ENCODE data around the gene DDR1. TPM values are rescaled to one million over a fixed set of nuclear protein-coding genes. Genes with fewer than 3 reads are reported as not detected.

The DDR1 gene
- total RNA-seq, 1 experiment from 2014 or later = 258 TPM

DNA sequence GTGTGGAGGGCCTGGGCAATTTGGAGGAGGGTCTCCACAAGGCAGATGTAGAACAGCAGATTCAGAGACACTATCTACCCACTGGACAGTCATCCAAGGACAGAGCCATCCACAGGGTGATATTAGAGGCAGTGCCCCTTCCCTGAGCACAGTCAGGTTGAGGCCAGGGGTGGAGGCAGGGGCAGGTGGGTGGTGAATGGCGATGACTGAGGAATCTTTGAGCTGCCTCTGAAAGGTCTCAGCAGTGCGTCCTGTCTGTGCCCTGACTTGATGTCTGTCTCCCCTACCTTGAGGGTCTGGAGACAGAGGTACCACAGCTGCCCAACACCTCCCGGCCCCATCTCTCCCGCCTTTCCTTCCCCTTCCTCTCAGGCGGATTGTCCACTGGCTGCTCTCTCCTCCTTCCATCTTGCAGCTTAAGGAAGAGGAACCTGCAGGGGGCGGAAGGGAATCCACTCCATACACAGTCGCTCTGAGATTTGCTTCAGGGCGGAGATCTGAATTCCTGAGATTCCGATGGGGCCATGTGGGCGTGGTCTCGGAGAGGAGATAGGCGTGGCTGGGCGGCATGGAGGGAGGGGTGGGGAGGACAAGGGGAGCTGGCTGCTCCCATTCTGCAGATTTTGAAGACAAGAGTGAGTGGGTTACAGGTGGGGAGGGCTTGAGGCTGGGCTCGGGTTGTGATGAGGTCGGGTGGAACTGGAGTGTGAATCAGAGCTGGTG is 58.2 kb downstream of the DDR1 start:
- Histone ChIP-seq H3K14ac (ENCODE audit: insufficient read depth, low read length) (peak overlapping the region; percentile 87), H2AK5ac (ENCODE audit: insufficient read length, low read length) (no peak overlapping the region), H3T11ph (ENCODE audit: low read length) (no peak overlapping the region), H3K4ac (ENCODE audit: low read depth, low read length) (no peak overlapping the region; the same call in 1 of the 2 replicates), H3K23ac (ENCODE audit: insufficient read length, low read depth, low read length) (no peak overlapping the region), H4K91ac (ENCODE audit: insufficient read length, low read depth, low read length) (peak overlapping the region; percentile 0), H3K79me2 (ENCODE audit: insufficient read depth, low read length) (no peaks in the 10 kb centered on the region), H3K9me3 (ENCODE audit: control insufficient read depth, low read depth, low read length) (no peaks in the 10 kb centered on the region), H3K27me3 (ENCODE audit: insufficient read depth, low read length) (no peaks in the 10 kb centered on the region), H3K18ac (ENCODE audit: insufficient read length, low read depth, low read length) (peak overlapping the region; percentile 83), H4K5ac (ENCODE audit: insufficient read length, low read depth, low read length) (no peak overlapping the region), H2BK12ac (ENCODE audit: insufficient read length, low read depth, low read length) (no peak overlapping the region), H4K20me1 (ENCODE audit: control insufficient read depth, insufficient read depth, insufficient read length) (no peaks in the 10 kb centered on the region), H3K4me2 (ENCODE audit: insufficient read depth, insufficient read length, low read length) (peak overlapping the region; percentile 13), H3K4me1 (ENCODE audit: insufficient read depth, low read length) (peaks cover 6% of the 10 kb centered on the region; the same call in 1 of the 2 replicates), H2BK20ac (ENCODE audit: low read depth, low read length, poor library complexity, severe bottlenecking) (no peak overlapping the region), H2BK5ac (ENCODE audit: insufficient read length, low read length) (no peak overlapping the region), H4K8ac (replicated peaks; ENCODE audit: insufficient read length, low read depth, low read length) (no peak overlapping the region), H3K27ac (ENCODE audit: insufficient read length, low read depth, low read length) (no peak overlapping the region), H2BK15ac (ENCODE audit: low read depth, low read length) (no peak overlapping the region), H3K23me2 (ENCODE audit: insufficient read length, low read depth, low read length, poor library complexity, severe bottlenecking) (no peaks in the 10 kb centered on the region), H3K56ac (ENCODE audit: insufficient read length, low read depth, low read length) (no peak overlapping the region), H2AFZ (ENCODE audit: low read length) (no peak overlapping the region), H3K79me1 (ENCODE audit: insufficient read depth, low read depth, low read length, poor library complexity, severe bottlenecking) (no peaks in the 10 kb centered on the region), H2BK120ac (ENCODE audit: low read depth, low read length, poor library complexity, severe bottlenecking) (no peak overlapping the region), H3K9ac (ENCODE audit: extremely low read depth, insufficient read length, low read length) (no peak overlapping the region)
- H3K4me3 Mint-ChIP-seq = peak overlapping the region in 1 of 2 experiments; percentile 41; a peak in 2 of 5 replicates
- H3K27me3 Mint-ChIP-seq (ENCODE audit: low read depth) = peaks cover 3% of the 10 kb centered on the region
- peak; percentile 95 for DNase-seq
- H3K9me3 Mint-ChIP-seq = no peaks in the 10 kb centered on the region
- no CpG with 5 or more reads among the region's 15 CpGs for WGBS (ENCODE audit: extremely low coverage, insufficient read length, low lambda C conversion rate)
- TF ChIP-seq, protein P1, sequence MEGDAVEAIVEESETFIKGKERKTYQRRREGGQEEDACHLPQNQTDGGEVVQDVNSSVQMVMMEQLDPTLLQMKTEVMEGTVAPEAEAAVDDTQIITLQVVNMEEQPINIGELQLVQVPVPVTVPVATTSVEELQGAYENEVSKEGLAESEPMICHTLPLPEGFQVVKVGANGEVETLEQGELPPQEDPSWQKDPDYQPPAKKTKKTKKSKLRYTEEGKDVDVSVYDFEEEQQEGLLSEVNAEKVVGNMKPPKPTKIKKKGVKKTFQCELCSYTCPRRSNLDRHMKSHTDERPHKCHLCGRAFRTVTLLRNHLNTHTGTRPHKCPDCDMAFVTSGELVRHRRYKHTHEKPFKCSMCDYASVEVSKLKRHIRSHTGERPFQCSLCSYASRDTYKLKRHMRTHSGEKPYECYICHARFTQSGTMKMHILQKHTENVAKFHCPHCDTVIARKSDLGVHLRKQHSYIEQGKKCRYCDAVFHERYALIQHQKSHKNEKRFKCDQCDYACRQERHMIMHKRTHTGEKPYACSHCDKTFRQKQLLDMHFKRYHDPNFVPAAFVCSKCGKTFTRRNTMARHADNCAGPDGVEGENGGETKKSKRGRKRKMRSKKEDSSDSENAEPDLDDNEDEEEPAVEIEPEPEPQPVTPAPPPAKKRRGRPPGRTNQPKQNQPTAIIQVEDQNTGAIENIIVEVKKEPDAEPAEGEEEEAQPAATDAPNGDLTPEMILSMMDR (conservative IDR thresholded peaks at IDR 0.05) = peak; percentile 68
- peaks cover 29 to 43% of the 10 kb centered on the region in 2 experiments for H3K4me1 Mint-ChIP-seq
- peak overlapping the region; percentile 50 to 79 (median 72); a peak in 4 of 7 replicates for H3K27ac Mint-ChIP-seq
- no peaks in the 10 kb centered on the region for H3K36me3 Mint-ChIP-seq (ENCODE audit: insufficient read depth in 1 of 3, low read depth in 3 of 3)

All from H9 (cell line).